Stimulated activated CD4-positive, alpha-beta T cell treated with anti-CD3 and anti-CD28 coated beads, Interleukin-1b, Interleukin-23, amount 100 ng/mL, for 24 hours (primary cell): ENCODE measurements around the gene DOK6.
"Not testable (repeated sequence)": the region's sequence is repeated elsewhere in the genome, so short reads cannot be mapped to it uniquely, and the experiment has no call there.

Experiments used
- DNase-seq, 4 experiments: peaks; one replicate each; pipeline ENCODE4 v3.0.0-alpha.2; 2020; ENCODE audit warnings: low read depth in 4 of 4, low spot score in 1 of 4

The DOK6 gene

GRCh38 chr18:69400253-69400975 is at the start of gene DOK6:
TSS of gene DOK6 (plus strand) at chr18:69400888.
- DNase-seq = no peak

- no peak for DNase-seq
These were observed 47.7 kb upstream of the DOK6 start for GRCh38 chr18:69353023-69353422.

GRCh38 chr18:69357590-69357989 is 43.1 kb upstream of the DOK6 start:
- no peak for DNase-seq

- DNase-seq = no peak
These were observed 42.3 kb upstream of the DOK6 start for GRCh38 chr18:69358212-69358895.

GRCh38 chr18:69359768-69360167 is 40.9 kb upstream of the DOK6 start:
- not testable (repeated sequence) for DNase-seq

GRCh38 chr18:69364930-69365329 is 35.8 kb upstream of the DOK6 start:
- DNase-seq = no peak

- DNase-seq = no peak
These were observed 35.0 kb upstream of the DOK6 start for GRCh38 chr18:69365658-69366057.

GRCh38 chr18:69367104-69367503 is 33.6 kb upstream of the DOK6 start:
- no peak for DNase-seq

GRCh38 chr18:69371729-69372128 is 29.0 kb upstream of the DOK6 start:
- DNase-seq = no peak

GRCh38 chr18:69380324-69380723 is 20.4 kb upstream of the DOK6 start:
- no peak for DNase-seq

- no peak for DNase-seq
These were observed 17.5 kb upstream of the DOK6 start for GRCh38 chr18:69383186-69383585.

GRCh38 chr18:69387186-69387585 is 13.5 kb upstream of the DOK6 start:
- DNase-seq = no peak

GRCh38 chr18:69388222-69388621 is 12.5 kb upstream of the DOK6 start:
- DNase-seq = no peak

- DNase-seq = no peak
These were observed 3.6 kb upstream of the DOK6 start for GRCh38 chr18:69397096-69397495.

- no peak for DNase-seq
These were observed 1.4 kb upstream of the DOK6 start for GRCh38 chr18:69399253-69399652.

- DNase-seq = no peak
These were observed 213 bp downstream of the DOK6 start for GRCh38 chr18:69400976-69401225.

- DNase-seq = no peak
These were observed 711 bp downstream of the DOK6 start for GRCh38 chr18:69401226-69401971.

GRCh38 chr18:69401972-69402532 is 1.4 kb downstream of the DOK6 start:
- no peak for DNase-seq

- no peak for DNase-seq
These were observed 1.9 kb downstream of the DOK6 start for GRCh38 chr18:69402533-69402989.

- DNase-seq = no peak
These were observed 7.8 kb downstream of the DOK6 start for GRCh38 chr18:69408522-69408921.

- no peak for DNase-seq
These were observed 10.5 kb downstream of the DOK6 start for GRCh38 chr18:69411199-69411598.

- DNase-seq = no peak
These were observed 13.5 kb downstream of the DOK6 start for GRCh38 chr18:69414184-69414583.
